ENCODE results near the gene GPR132. TPM values are rescaled to one million over a fixed set of nuclear protein-coding genes. Genes with fewer than 3 reads are reported as not detected.

The GPR132 gene
- total and polyA plus RNA-seq, 2 of the 8 experiments (the other 6 are each of a cell fraction or from before 2014, with no cell fraction given), result 0.11 TPM; not detected in 1

Small RNA genes lying within 50 kb of the gene (small RNA-seq; reads per million reads assigned to genes)
- gene AL512356.2 (ENCODE audit: insufficient read depth), result not detected

Other genes with a start within 250 kb of the GPR132 start
- 32.3 and 33.8 TPM in 2 replicates for gene CEP170B, start 200.2 kb downstream of the GPR132 start, total RNA-seq (2021; fragmentation: NEBNext Ultra II Directional; extraction: Animal tissue kit (Norgen Biotek cat#: 25700))
- gene CEP170B, start 200.2 kb downstream of the GPR132 start, polyA plus RNA-seq (2011; rRNA removed), result 9.1 and 15.2 TPM in 2 replicates
- gene PLD4, start 140.6 kb downstream of the GPR132 start, total RNA-seq (2021; fragmentation: NEBNext Ultra II Directional; extraction: Animal tissue kit (Norgen Biotek cat#: 25700)), result 0.04 TPM in 1 of 2 replicates, not detected in the other
- gene PLD4, start 140.6 kb downstream of the GPR132 start, polyA plus RNA-seq (2011; rRNA removed), result 0.05 and 0.06 TPM in 2 replicates
- gene AHNAK2, start 87.1 kb downstream of the GPR132 start, total RNA-seq (2021; fragmentation: NEBNext Ultra II Directional; extraction: Animal tissue kit (Norgen Biotek cat#: 25700)), result 1.5 and 2.0 TPM in 2 replicates
- 0.64 and 0.95 TPM in 2 replicates for gene AHNAK2, start 87.1 kb downstream of the GPR132 start, polyA plus RNA-seq (2011; rRNA removed)
- gene CLBA1, start 79.6 kb downstream of the GPR132 start, total RNA-seq (2021; fragmentation: NEBNext Ultra II Directional; extraction: Animal tissue kit (Norgen Biotek cat#: 25700)), result 2.1 and 2.4 TPM in 2 replicates
- 1.6 and 2.3 TPM in 2 replicates for gene CLBA1, start 79.6 kb downstream of the GPR132 start, polyA plus RNA-seq (2011; rRNA removed)
- gene CDCA4, start 44.3 kb downstream of the GPR132 start, total RNA-seq (2021; fragmentation: NEBNext Ultra II Directional; extraction: Animal tissue kit (Norgen Biotek cat#: 25700)), result 48.6 and 49.9 TPM in 2 replicates
- gene CDCA4, start 44.3 kb downstream of the GPR132 start, polyA plus RNA-seq (2011; rRNA removed), result 62.4 and 80.6 TPM in 2 replicates
- gene JAG2, start 103.3 kb upstream of the GPR132 start, total RNA-seq (2021; fragmentation: NEBNext Ultra II Directional; extraction: Animal tissue kit (Norgen Biotek cat#: 25700)), result 6.2 and 8.9 TPM in 2 replicates
- 2.8 and 4.8 TPM in 2 replicates for gene JAG2, start 103.3 kb upstream of the GPR132 start, polyA plus RNA-seq (2011; rRNA removed)
- 33.3 and 33.6 TPM in 2 replicates for gene NUDT14, start 115.9 kb upstream of the GPR132 start, total RNA-seq (2021; fragmentation: NEBNext Ultra II Directional; extraction: Animal tissue kit (Norgen Biotek cat#: 25700))
- gene NUDT14, start 115.9 kb upstream of the GPR132 start, polyA plus RNA-seq (2011; rRNA removed), result 25.5 and 40.3 TPM in 2 replicates
- 10.2 and 11.6 TPM in 2 replicates for gene BTBD6, start 183.1 kb upstream of the GPR132 start, total RNA-seq (2021; fragmentation: NEBNext Ultra II Directional; extraction: Animal tissue kit (Norgen Biotek cat#: 25700))
- 9.8 and 10.1 TPM in 2 replicates for gene BTBD6, start 183.1 kb upstream of the GPR132 start, polyA plus RNA-seq (2011; rRNA removed)
- 18.3 and 18.5 TPM in 2 replicates for gene BRF1, start 235.6 kb upstream of the GPR132 start, total RNA-seq (2021; fragmentation: NEBNext Ultra II Directional; extraction: Animal tissue kit (Norgen Biotek cat#: 25700))
- gene BRF1, start 235.6 kb upstream of the GPR132 start, polyA plus RNA-seq (2011; rRNA removed), result 7.7 and 12.5 TPM in 2 replicates
- gene PACS2, start 249.3 kb upstream of the GPR132 start, total RNA-seq (2021; fragmentation: NEBNext Ultra II Directional; extraction: Animal tissue kit (Norgen Biotek cat#: 25700)), result 62.3 and 62.8 TPM in 2 replicates
- gene PACS2, start 249.3 kb upstream of the GPR132 start, polyA plus RNA-seq (2011; rRNA removed), result 38.0 and 65.4 TPM in 2 replicates

All from H1 (cell line).